Upper lobe of left lung (tissue), 6 donors: ENCODE measurements around the gene AFAP1. TPM values are rescaled to one million over a fixed set of nuclear protein-coding genes. Genes with fewer than 3 reads are reported as not detected.

Source experiments
- ATAC-seq, 2 donors: fragments of 200-7000 bp; cut with Tn5 transposase; one replicate each; pipeline ENCODE4 v1.9.1; 2022; ENCODE audit warnings: mild to moderate bottlenecking in 2 of 2, moderate library complexity in 2 of 2; ENCODE audit not compliant: low FRiP score in 2 of 2
- DNase-seq, 2 donors: peaks; one replicate each; pipeline ENCODE4 v3.0.0-alpha.2; 2019 to 2020
- H3K27ac ChIP-seq, 4 donors: fragments of 200-600 bp; sonication (generic); one replicate each; pipeline ENCODE4 v1.5.1; 2016 to 2019
- H3K27me3 ChIP-seq, 4 donors: fragments of 200-600 bp; sonication (generic); one replicate each; pipeline ENCODE4 v1.5.1; 2017 to 2019
- H3K36me3 ChIP-seq, 4 donors: fragments of 200-600 bp; sonication (generic); one replicate each; pipeline ENCODE4 v1.5.1; 2016 to 2019
- H3K4me1 ChIP-seq, 4 donors: fragments of 200-600 bp; sonication (generic); one replicate each; pipeline ENCODE4 v1.5.1; 2018 to 2019
- H3K4me3 ChIP-seq, 4 donors: fragments of 200-600 bp; sonication (generic); one replicate each; pipeline ENCODE4 v1.5.1; 2017 to 2019; ENCODE audit warnings: mild to moderate bottlenecking in 2 of 4, moderate library complexity in 1 of 4
- H3K9me3 ChIP-seq, 4 donors: fragments of 200-600 bp; sonication (generic); one replicate each; pipeline ENCODE4 v1.5.1; 2018 to 2019
- EP300 ChIP-seq, 4 donors: sonication (generic); formaldehyde crosslinking; IDR thresholded peaks; one replicate each; pipeline ENCODE4 v1.5.1; 2017; ENCODE audit warnings: antibody characterized with exemption in 4 of 4, control low read depth in 2 of 4
- POLR2A ChIP-seq, 4 donors: fragments of 450-650 bp; IDR thresholded peaks; one replicate each; pipeline ENCODE4 v1.5.1; 2016 to 2017; ENCODE audit warnings: antibody characterized with exemption in 4 of 4, mild to moderate bottlenecking in 2 of 4
- POLR2AphosphoS5 ChIP-seq, 2 donors: sonication (generic); formaldehyde crosslinking; IDR thresholded peaks; one replicate each; pipeline ENCODE4 v1.5.1; 2017; ENCODE audit warnings: antibody characterized with exemption in 2 of 2
- WGBS, 2 donors: methylation state at CpG; one replicate each; pipeline ENCODE4 v1.1.5; 2017 to 2018; 5-methylcytosine and 5-hydroxymethylcytosine counted together
- total RNA-seq, 6 donors: library from RNA; depleted of rRNA in 4 of 6; stranded (reverse); fragments of >200 nt in 4 of 6; gene quantifications; one replicate each; pipeline versions ENCODE4 v1.1.0 to v1.2.1, GENCODE V29; 2016 to 2021
- TF ChIP-seq, protein P1 (sequence below), 6 experiments: fragments of 450-650 bp in 4 of 6; fragments of 200-600 bp in 2 of 6; sonication (generic) in 2 of 6; IDR thresholded peaks; one replicate each; pipeline ENCODE4 v1.5.1; 2016 to 2019; ENCODE audit warnings: antibody characterized with exemption in 6 of 6
- donor health status: DM: no; HTN: no; CAD: no; lungs with moderate emphysema.
- donor health status: DM: no; HTN: yes; CAD: no; lungs with severe emphysema.

Gene AFAP1, protein sequence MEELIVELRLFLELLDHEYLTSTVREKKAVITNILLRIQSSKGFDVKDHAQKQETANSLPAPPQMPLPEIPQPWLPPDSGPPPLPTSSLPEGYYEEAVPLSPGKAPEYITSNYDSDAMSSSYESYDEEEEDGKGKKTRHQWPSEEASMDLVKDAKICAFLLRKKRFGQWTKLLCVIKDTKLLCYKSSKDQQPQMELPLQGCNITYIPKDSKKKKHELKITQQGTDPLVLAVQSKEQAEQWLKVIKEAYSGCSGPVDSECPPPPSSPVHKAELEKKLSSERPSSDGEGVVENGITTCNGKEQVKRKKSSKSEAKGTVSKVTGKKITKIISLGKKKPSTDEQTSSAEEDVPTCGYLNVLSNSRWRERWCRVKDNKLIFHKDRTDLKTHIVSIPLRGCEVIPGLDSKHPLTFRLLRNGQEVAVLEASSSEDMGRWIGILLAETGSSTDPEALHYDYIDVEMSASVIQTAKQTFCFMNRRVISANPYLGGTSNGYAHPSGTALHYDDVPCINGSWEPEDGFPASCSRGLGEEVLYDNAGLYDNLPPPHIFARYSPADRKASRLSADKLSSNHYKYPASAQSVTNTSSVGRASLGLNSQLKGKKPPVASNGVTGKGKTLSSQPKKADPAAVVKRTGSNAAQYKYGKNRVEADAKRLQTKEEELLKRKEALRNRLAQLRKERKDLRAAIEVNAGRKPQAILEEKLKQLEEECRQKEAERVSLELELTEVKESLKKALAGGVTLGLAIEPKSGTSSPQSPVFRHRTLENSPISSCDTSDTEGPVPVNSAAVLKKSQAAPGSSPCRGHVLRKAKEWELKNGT
- 10 to 100 TPM; 10.9 to 26.7 (median 19.2) TPM for total RNA-seq

DNA sequence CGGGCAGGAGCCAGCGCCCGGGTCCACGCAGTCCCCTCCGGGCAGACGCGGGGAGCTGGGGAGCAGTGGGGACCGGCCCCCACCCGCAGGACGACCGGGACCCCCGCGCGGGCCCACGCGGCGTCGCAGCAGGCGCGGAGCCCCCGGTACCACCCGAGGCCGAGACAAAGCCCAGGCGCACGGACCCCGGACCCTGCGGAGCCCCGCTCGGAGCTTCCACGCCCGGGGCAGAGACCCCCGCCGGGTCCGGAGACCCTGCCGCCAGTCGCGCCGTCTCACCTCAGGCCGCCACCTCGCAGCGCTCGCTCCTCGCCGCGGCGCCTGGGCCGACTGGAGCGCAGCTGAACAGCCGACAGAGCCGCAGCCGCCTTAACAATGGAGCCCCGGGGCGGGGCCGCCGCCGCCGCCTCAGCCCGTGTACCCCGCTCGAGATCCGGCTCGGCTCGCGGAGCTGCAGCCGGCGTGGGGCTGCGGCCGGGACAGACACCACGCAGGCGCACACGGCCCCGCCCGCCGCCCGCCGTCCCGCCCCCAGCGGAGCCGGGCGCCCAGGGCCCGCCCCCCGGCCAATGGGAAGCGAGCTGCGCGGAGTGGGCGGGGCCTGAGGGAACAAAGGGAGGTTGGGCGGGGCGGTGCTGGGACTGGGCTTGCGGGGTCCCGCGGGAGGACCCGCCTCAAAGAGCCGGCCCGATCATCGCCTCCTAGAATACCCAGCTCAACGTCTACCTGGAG, at the start of gene AFAP1:
Gene AFAP1, minus strand, starts transcription at position 485 of the 732 bp plus-strand sequence. CDS start 67,783 bp downstream, outside the sequence.
- peak within 1 kb of the TSS; percentile 82 to 92 (median 90) for H3K27ac ChIP-seq
- WGBS, 2 donors, result 1 to 20% methylated on average over 1 to 12 of the region's 96 CpGs
- peak; percentile 44 to 68 for TF ChIP-seq POLR2AphosphoS5 (IDR thresholded peaks at IDR 0.05)
- TF ChIP-seq POLR2A (IDR thresholded peaks at IDR 0.05), result peak in 3 of 4 donors; percentile 56 to 76 (median 68)
- TF ChIP-seq, protein P1, sequence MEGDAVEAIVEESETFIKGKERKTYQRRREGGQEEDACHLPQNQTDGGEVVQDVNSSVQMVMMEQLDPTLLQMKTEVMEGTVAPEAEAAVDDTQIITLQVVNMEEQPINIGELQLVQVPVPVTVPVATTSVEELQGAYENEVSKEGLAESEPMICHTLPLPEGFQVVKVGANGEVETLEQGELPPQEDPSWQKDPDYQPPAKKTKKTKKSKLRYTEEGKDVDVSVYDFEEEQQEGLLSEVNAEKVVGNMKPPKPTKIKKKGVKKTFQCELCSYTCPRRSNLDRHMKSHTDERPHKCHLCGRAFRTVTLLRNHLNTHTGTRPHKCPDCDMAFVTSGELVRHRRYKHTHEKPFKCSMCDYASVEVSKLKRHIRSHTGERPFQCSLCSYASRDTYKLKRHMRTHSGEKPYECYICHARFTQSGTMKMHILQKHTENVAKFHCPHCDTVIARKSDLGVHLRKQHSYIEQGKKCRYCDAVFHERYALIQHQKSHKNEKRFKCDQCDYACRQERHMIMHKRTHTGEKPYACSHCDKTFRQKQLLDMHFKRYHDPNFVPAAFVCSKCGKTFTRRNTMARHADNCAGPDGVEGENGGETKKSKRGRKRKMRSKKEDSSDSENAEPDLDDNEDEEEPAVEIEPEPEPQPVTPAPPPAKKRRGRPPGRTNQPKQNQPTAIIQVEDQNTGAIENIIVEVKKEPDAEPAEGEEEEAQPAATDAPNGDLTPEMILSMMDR (IDR thresholded peaks at IDR 0.05), result no peak
- TF ChIP-seq EP300 (IDR thresholded peaks at IDR 0.05), result no peak
- no peaks in the 10 kb centered on the region for H3K9me3 ChIP-seq
- ATAC-seq, result peak; percentile 93 to 97
- DNase-seq, result peak; percentile 77 to 97
- no peaks in the 10 kb centered on the region for H3K36me3 ChIP-seq
- H3K4me3 ChIP-seq, result peak within 1 kb of the TSS; percentile 74 to 97 (median 92)
- peaks cover 0 to 5% (median 0%) of the 10 kb centered on the region in 4 donors for H3K27me3 ChIP-seq
- peaks cover 4 to 23% (median 8%) of the 10 kb centered on the region in 4 donors for H3K4me1 ChIP-seq

DNA sequence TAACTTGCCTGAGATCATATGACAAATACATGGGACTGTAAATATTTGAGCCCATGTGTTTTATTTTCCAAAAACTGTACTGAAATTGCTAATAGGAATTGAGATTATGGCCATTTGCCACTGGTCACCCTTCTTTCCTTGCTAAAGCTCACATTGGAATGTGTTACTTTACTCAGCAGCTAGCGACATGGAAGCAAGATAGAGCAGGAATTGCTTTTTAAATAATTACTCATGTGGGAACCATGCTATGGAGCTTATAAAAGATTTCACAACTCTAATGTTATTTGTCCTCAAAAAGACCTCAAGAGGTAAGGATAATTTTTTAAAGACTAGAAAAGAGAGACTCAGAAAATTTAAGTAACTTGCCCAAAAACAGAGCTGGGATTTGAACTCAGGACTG, 48.8 kb upstream of the AFAP1 start:
- TF ChIP-seq POLR2A (IDR thresholded peaks at IDR 0.05), result no peak
- TF ChIP-seq, protein P1 (IDR thresholded peaks at IDR 0.05), result no peak
- TF ChIP-seq POLR2AphosphoS5 (IDR thresholded peaks at IDR 0.05), result no peak
- TF ChIP-seq EP300 (IDR thresholded peaks at IDR 0.05), result no peak
- Histone ChIP-seq H3K36me3 (no peaks in the 10 kb centered on the region), H3K9me3 (no peaks in the 10 kb centered on the region), H3K4me3 (no peak overlapping the region), H3K27me3 (no peaks in the 10 kb centered on the region), H3K27ac (no peak overlapping the region), H3K4me1 (peaks cover 0 to 7% (median 2%) of the 10 kb centered on the region in 4 donors)
- DNase-seq (no peak), ATAC-seq (no peak)
- 65 to 74% methylated on average over 1 of the region's 1 CpG for WGBS, 2 donors

DNA sequence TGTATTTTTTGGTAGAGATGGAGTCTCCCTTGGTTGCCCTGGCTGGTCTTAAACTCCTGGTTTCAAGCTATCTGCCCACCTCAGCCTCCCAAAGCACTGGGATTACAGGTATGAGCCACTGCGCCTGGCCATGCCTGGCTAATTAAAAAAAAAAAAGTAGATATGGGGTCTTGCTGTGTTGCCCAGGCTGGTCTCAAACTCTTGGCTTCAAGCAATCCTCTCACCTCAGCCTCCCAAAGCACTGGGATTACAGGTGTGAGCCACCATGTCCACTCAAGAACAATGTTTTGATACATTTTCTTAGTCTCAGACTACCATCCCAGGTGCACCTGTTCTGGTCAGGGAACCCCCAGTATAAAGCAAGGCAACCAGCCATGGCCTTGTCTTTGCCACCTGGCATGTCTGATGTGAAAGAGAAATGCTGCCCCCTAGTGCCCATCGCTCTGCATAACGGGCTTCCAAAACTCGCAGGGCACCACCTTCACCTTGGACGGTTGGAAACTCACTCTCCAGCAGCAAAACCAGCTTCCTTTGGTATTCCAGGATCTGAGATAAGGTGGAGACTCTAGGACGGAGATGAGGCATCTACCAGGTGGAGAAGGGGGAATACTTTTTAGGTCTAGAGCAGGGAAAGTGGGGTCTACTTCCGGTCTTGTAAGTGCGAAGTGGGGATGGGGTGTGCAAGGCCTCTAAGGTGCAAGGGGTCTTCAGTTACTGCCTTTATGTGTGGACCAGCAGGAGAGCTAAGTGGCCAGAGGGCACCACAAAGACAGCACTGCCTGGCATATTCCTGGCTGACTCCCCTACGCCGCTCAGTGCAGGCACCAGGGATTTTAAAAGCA, 47.7 kb upstream of the AFAP1 start:
- DNase-seq, result peak in 1 of 2 donors; percentile 68
- Histone ChIP-seq H3K4me1 (peaks cover 0 to 7% (median 2%) of the 10 kb centered on the region in 4 donors), H3K36me3 (no peaks in the 10 kb centered on the region), H3K27me3 (no peaks in the 10 kb centered on the region), H3K4me3 (no peak overlapping the region), H3K27ac (no peak overlapping the region), H3K9me3 (no peaks in the 10 kb centered on the region)
- WGBS, 2 donors, result 52 to 53% methylated on average over 10 of the region's 10 CpGs
- ATAC-seq, result peak; percentile 70 to 86
- TF ChIP-seq, protein P1 (IDR thresholded peaks at IDR 0.05), result peak; percentile 71 to 90 (median 82)
- TF ChIP-seq POLR2AphosphoS5 (IDR thresholded peaks at IDR 0.05) (no peak), POLR2A (IDR thresholded peaks at IDR 0.05) (no peak), EP300 (IDR thresholded peaks at IDR 0.05) (no peak)

DNA sequence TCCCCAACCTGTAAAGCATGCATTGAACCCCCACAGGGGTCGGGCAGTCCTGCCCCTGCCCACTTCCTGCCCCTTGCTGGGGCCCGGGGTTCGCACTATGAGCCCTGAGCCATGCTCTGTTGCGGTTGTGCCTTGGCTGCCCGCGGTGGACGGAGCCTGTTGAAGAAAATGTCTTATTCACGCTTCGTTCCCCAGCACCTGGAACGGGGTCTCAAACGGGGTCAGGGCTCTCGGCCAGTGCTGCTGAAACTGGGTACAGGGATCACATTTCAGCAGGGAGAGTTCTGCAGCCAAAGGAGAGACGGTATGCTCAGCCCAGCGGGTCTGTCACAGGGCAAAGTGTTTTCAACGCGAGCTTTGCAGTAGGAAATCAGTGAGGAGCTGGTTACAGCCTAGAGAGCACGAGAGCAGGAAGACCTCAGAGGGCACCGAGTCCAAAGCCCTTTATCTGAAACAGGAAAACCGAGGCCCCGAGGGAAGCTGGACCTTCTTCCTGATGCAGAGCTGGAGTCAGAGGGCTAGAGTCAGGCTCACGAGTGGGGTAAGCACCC, 46.3 kb upstream of the AFAP1 start:
- H3K27ac ChIP-seq, result no peak overlapping the region
- H3K4me3 ChIP-seq, result no peak overlapping the region
- TF ChIP-seq EP300 (IDR thresholded peaks at IDR 0.05) (no peak), POLR2AphosphoS5 (IDR thresholded peaks at IDR 0.05) (no peak), POLR2A (IDR thresholded peaks at IDR 0.05) (no peak)
- TF ChIP-seq, protein P1 (IDR thresholded peaks at IDR 0.05), result no peak
- no peaks in the 10 kb centered on the region for H3K27me3 ChIP-seq
- H3K36me3 ChIP-seq, result no peaks in the 10 kb centered on the region
- no peaks in the 10 kb centered on the region for H3K9me3 ChIP-seq
- ATAC-seq (no peak), DNase-seq (peak in 1 of 2 donors; percentile 63)
- peaks cover 0 to 7% (median 2%) of the 10 kb centered on the region in 4 donors for H3K4me1 ChIP-seq
- 28 to 34% methylated on average over 21 of the region's 21 CpGs for WGBS, 2 donors
